SK-N-SH treated with all-trans-retinoic acid at 6 μM for 48 hours (cell line): ENCODE data around the gene BUB1.

Experiments
- ATAC-seq: fragments of 200-7000 bp; cut with Tn5 transposase; 3 replicates; pipeline ENCODE4 v1.9.1; 2020; ENCODE audit warnings: mild to moderate bottlenecking, moderate library complexity
- ARNTL ChIP-seq: fragments of 450-650 bp; formaldehyde crosslinking; IDR thresholded peaks from 2 replicates; pipeline ENCODE4 v1.5.0; 2020; ENCODE audit warnings: low read depth, mild to moderate bottlenecking, moderate library complexity, borderline replicate concordance
- BACH2 ChIP-seq: fragments of 250-450 bp; sonication (Bioruptor Pico); IDR thresholded peaks from 2 replicates; pipeline ENCODE4 v1.9.0; 2021; ENCODE audit warnings: mild to moderate bottlenecking, borderline replicate concordance
- CSDC2 ChIP-seq: fragments of 250-450 bp; sonication (Bioruptor Pico); IDR thresholded peaks from 2 replicates; pipeline ENCODE4 v1.5.0; 2020; ENCODE audit warnings: mild to moderate bottlenecking, moderate library complexity
- GLIS3 ChIP-seq: fragments of 250-450 bp; sonication (Bioruptor Pico); IDR thresholded peaks from 2 replicates; pipeline ENCODE4 v1.5.0; 2020; ENCODE audit warnings: mild to moderate bottlenecking, moderate library complexity
- OSR1 ChIP-seq: fragments of 250-450 bp; sonication (Bioruptor Pico); IDR thresholded peaks from 2 replicates; pipeline ENCODE4 v1.8.0; 2022; ENCODE audit warnings: moderate library complexity, mild to moderate bottlenecking, inconsistent platforms
- PATZ1 ChIP-seq: fragments of 250-450 bp; sonication (Bioruptor Pico); IDR thresholded peaks from 2 replicates; pipeline ENCODE4 v1.8.0; 2020; ENCODE audit warnings: mild to moderate bottlenecking, moderate library complexity, borderline replicate concordance
- POU6F1 ChIP-seq: fragments of 250-450 bp; sonication (Bioruptor Pico); IDR thresholded peaks from 2 replicates; pipeline ENCODE4 v1.8.0; 2021; ENCODE audit warnings: low read depth, mild to moderate bottlenecking, moderate library complexity, borderline replicate concordance
- RARB ChIP-seq: fragments of 250-450 bp; sonication (Bioruptor Pico); IDR thresholded peaks from 2 replicates; pipeline ENCODE4 v1.8.0; 2021; ENCODE audit warnings: mild to moderate bottlenecking, moderate library complexity
- SNAI2 ChIP-seq: fragments of 250-450 bp; sonication (Bioruptor Pico); IDR thresholded peaks from 2 replicates; pipeline ENCODE4 v1.5.0; 2020; ENCODE audit warnings: mild to moderate bottlenecking, moderate library complexity
- TOX ChIP-seq: fragments of 250-450 bp; sonication (Bioruptor Pico); IDR thresholded peaks from 2 replicates; pipeline ENCODE4 v1.8.0; 2021; ENCODE audit warnings: mild to moderate bottlenecking, moderate library complexity, borderline replicate concordance
- TSHZ2 ChIP-seq: fragments of 250-450 bp; sonication (Bioruptor Pico); IDR thresholded peaks from 2 replicates; pipeline ENCODE4 v1.5.0; 2020; ENCODE audit warnings: mild to moderate bottlenecking, moderate library complexity
- ZC3H10 ChIP-seq: fragments of 250-450 bp; sonication (Bioruptor Pico); IDR thresholded peaks from 2 replicates; pipeline ENCODE4 v1.5.1; 2021; ENCODE audit warnings: mild to moderate bottlenecking, moderate library complexity
- ZFP3 ChIP-seq: fragments of 250-450 bp; sonication (Bioruptor Pico); IDR thresholded peaks from 2 replicates; pipeline ENCODE4 v1.5.0; 2020; ENCODE audit warnings: mild to moderate bottlenecking, moderate library complexity
- ZFP30 ChIP-seq: fragments of 450-650 bp; formaldehyde crosslinking; IDR thresholded peaks from 2 replicates; pipeline ENCODE4 v1.5.0; 2022; ENCODE audit warnings: mild to moderate bottlenecking, moderate library complexity
- ZNF70 ChIP-seq: fragments of 450-650 bp; formaldehyde crosslinking; IDR thresholded peaks from 2 replicates; pipeline ENCODE4 v1.5.0; 2020; ENCODE audit warnings: mild to moderate bottlenecking, moderate library complexity
- ZNF8 ChIP-seq: fragments of 450-650 bp; formaldehyde crosslinking; IDR thresholded peaks from 2 replicates; pipeline ENCODE4 v1.5.0; 2020; ENCODE audit warnings: mild to moderate bottlenecking, moderate library complexity
- TF ChIP-seq, protein P1 (sequence below): fragments of 250-450 bp; sonication (Bioruptor Pico); IDR thresholded peaks from 2 replicates; pipeline ENCODE4 v1.5.1; 2021; ENCODE audit warnings: mild to moderate bottlenecking, moderate library complexity

Gene BUB1

DNA sequence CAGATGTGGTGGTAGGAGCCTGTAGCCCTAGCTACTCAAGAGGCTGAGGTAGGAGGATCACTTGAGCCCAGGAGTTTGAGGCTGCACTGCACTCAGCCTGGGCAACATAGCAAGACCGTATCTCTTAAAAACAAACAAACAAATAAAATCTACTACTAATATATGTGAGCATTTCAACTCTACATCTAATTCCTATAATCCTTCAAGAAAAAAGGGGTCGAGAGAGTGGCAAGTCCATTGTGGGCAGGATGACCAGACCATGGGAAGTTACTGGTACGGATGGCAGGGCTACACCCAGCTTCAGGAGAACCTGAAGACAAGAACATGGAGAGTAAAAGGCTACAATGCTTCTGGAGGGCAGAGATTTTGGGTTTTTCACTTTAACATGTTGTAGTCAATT lies 24.0 kb downstream of the BUB1 start (continued):
- TF ChIP-seq, protein P1, sequence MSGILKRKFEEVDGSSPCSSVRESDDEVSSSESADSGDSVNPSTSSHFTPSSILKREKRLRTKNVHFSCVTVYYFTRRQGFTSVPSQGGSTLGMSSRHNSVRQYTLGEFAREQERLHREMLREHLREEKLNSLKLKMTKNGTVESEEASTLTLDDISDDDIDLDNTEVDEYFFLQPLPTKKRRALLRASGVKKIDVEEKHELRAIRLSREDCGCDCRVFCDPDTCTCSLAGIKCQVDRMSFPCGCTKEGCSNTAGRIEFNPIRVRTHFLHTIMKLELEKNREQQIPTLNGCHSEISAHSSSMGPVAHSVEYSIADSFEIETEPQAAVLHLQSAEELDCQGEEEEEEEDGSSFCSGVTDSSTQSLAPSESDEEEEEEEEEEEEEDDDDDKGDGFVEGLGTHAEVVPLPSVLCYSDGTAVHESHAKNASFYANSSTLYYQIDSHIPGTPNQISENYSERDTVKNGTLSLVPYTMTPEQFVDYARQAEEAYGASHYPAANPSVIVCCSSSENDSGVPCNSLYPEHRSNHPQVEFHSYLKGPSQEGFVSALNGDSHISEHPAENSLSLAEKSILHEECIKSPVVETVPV (CRISPR knock-in tag): no peak
- no peak for TF ChIP-seq ARNTL

DNA sequence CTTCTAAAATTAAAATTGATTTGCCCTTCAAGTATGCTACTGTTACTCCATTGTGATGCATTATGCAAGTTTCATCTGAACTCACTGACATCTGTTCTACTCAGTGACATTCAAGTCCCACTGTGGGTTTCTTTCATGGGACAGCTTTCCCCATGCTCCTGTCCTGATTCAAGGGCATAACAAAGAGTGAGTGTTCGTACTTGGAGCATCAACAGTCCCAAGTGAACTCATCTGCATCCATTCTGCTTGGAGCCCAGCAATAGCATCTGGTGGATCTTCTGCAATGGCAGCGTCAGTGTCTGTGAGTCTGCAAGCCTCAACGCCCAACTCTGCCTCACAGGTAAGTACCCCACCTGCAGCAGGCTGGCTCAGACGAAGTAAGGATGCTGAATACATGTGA lies 27.5 kb downstream of the BUB1 start:
- ATAC-seq: no peak
- TF ChIP-seq, protein P1 (CRISPR knock-in tag): no peak

- TF ChIP-seq ZC3H10: no peak
- TF ChIP-seq TSHZ2 (CRISPR knock-in tag): no peak
- no peak for TF ChIP-seq GLIS3 (CRISPR knock-in tag)
- no peak for TF ChIP-seq ZNF8 (CRISPR knock-in tag)
- no peak for TF ChIP-seq ARNTL
- TF ChIP-seq BACH2 (CRISPR knock-in tag): no peak
- TF ChIP-seq ZFP30 (CRISPR knock-in tag): no peak
- no peak for TF ChIP-seq ZNF70
- TF ChIP-seq PATZ1 (CRISPR knock-in tag): no peak
- TF ChIP-seq, all 23 proteins: peak for 0
Observed at GRCh38 chr2:110647777-110648176, 30.1 kb downstream of the BUB1 start.

GRCh38 chr2:110645616-110646015 lies 32.2 kb downstream of the BUB1 start:
- TF ChIP-seq CSDC2 (no peak), ZNF8 (CRISPR knock-in tag) (no peak), TOX (CRISPR knock-in tag) (no peak)
- ATAC-seq: no peak

More at GRCh38 chr2:110647777-110648176, 30.1 kb downstream of the BUB1 start:
- no peak for ATAC-seq

DNA sequence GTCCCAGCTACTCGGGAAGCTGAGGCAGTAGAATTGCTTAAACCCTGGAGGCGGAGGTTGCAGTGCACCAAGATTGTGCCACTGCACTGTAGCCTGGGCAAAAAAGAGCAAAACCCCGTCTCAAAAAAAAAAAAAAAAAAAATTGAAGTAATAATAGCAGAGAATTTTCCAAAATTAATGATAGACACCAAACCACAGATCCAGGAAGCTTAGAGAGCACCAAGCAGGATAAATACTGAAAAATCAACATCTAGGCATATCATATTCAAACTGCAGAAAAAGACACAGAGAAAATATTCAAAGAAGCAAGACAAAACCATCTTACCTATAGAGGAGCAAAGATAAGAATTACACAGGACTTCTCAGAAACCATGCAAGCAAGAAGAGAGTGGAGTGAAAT lies 33.5 kb downstream of the BUB1 start:
- TF ChIP-seq TOX (CRISPR knock-in tag) (no peak), OSR1 (CRISPR knock-in tag) (no peak), RARB (CRISPR knock-in tag) (no peak), ZFP3 (no peak), BACH2 (CRISPR knock-in tag) (no peak), POU6F1 (no peak), SNAI2 (CRISPR knock-in tag) (no peak)
- TF ChIP-seq, all 23 proteins: peak for 0
- ATAC-seq: no peak
